HG03066 (cell line): ENCODE measurements around the gene OR5B17.
"Not testable (repeated sequence)": the region's sequence is repeated elsewhere in the genome, so short reads cannot be mapped to it uniquely, and the experiment has no call there.

Source experiments
- ATAC-seq: cut with Tn5 transposase; IDR thresholded peaks from one replicate; pipeline ENCODE4 v1.9.1; 2021; ENCODE audit warnings: low read depth; ENCODE audit not compliant: unreplicated experiment

Gene OR5B17

GRCh38 chr11:58358969-58359368 is at the start of gene OR5B17:
OR5B17 (minus strand) TSS chr11:58359069; CDS start chr11:58359069, 0 bp downstream.
- ATAC-seq, result no peak

- no peak for ATAC-seq
Observed at GRCh38 chr11:58406774-58407173, 47.9 kb upstream of the OR5B17 start, which contains the start of gene OR5B3. OR5B3 (minus strand) TSS chr11:58406874; CDS start chr11:58403409, 3,465 bp downstream.

GRCh38 chr11:58399622-58400021 is 40.8 kb upstream of the OR5B17 start:
- not testable (repeated sequence) for ATAC-seq

DNA sequence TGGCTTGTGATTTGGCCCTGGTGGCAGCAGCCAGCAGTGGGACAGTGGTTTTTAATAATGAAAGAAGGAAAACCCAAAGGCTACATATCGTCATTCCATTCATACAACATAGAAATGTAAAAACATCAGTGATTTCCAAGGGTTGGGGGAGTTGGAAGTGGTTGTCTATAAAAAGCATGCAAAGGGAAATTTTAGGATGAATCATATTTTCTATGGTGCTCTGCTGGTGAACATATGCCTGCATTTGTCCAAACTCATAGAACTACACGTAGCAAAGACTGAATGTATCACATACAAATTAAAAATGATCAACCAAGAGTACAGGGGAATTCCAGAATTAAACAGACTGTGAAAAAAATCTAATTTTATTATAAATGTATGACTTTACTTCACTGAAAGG is 36.7 kb upstream of the OR5B17 start:
- no peak for ATAC-seq

- no peak for ATAC-seq
Observed at GRCh38 chr11:58394195-58394594, 35.3 kb upstream of the OR5B17 start.

- no peak for ATAC-seq
Observed at GRCh38 chr11:58392746-58393145, 33.9 kb upstream of the OR5B17 start.

DNA sequence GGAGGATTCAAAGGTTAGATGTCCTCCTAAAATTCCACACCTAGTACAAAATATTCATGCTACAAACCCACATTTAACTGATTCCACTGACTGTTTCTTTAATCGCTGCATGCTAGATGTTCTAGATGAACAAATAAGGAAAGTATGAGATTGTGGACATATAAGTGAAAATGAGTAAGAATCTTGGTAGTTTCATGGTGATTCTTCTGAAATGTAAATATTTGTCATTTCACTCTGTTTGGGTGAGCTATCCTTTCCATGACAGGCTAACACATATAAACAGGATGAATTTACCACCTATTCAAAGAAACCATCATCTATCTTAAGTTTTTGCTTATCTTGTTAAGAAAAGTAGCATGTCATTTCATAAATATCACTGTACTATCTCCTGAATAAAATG is 33.0 kb upstream of the OR5B17 start:
- no peak for ATAC-seq

- no peak for ATAC-seq
Observed at GRCh38 chr11:58390551-58391063, 31.7 kb upstream of the OR5B17 start.

- ATAC-seq, result no peak
Observed at GRCh38 chr11:58354727-58355126, 4.1 kb downstream of the OR5B17 start.

- no peak for ATAC-seq
Observed at GRCh38 chr11:58345204-58345603, 13.7 kb downstream of the OR5B17 start.

DNA sequence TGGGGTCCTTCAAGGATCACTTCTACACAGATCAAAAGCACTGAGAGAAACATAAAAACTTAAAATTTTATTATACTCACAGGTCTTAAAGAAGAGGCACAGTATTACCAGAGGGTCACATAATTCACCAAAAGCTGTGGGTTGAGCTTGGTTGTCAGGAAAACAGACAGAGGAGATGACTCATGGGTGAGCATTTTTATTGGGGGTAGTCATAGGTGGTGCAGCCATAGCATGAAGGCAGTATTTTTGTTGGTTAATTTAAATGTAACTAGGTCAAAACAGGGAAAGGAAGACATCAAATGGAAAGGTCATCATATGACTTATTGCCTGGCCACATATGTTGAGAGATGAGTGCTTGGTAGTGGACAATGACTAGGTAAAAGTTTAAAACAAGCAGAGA is 24.2 kb downstream of the OR5B17 start:
- ATAC-seq, result no peak

DNA sequence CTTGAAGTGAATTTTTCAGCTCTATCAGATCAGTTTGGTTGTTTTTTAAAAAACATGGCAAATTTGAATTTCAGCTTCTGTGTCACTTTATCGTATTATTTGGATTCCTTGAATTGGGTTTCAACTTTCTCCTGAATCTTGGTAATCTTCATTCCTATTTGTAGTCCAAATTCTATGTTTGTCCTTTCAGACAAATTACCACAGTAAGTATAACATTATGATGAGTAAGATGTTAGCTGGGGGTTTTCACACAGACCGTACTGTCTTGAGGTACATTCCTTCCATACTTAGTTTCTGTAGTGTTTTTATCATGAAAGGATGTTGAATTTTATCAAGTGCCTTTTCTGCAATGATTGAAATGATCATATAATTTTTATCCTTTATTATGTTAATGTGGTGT is 28.0 kb downstream of the OR5B17 start:
- no peak for ATAC-seq

GRCh38 chr11:58318532-58318931 is 40.3 kb downstream of the OR5B17 start:
- ATAC-seq, result no peak

- no peak for ATAC-seq
Observed at GRCh38 chr11:58316142-58316541, 42.7 kb downstream of the OR5B17 start.
